Activated naive CD4-positive, alpha-beta T cell treated with Interleukin-2 at 50 U/mL for 16 hours (primary cell): ENCODE results near the gene HPS5.

Experiments used
- DNase-seq: peaks from one replicate; pipeline ENCODE4 v3.0.0-alpha.2; 2020

HPS5 gene

GRCh38 chr11:18233912-18234311 is 88.0 kb downstream of the HPS5 start:
- DNase-seq: no peak

- DNase-seq: no peak
Measured at GRCh38 chr11:18230859-18231258, 91.1 kb downstream of the HPS5 start.

GRCh38 chr11:18229501-18229900 is 92.4 kb downstream of the HPS5 start:
- DNase-seq: no peak
